AG09319 (cell line): ENCODE data around the gene PARD3B.

Experiments used
- DNase-seq: peaks from one replicate; pipeline ENCODE4 v3.0.0-alpha.2; 2010; ENCODE audit warnings: low read depth; ENCODE audit errors: extremely low read depth
- CTCF ChIP-seq: IDR thresholded peaks from 2 replicates; pipeline ENCODE4 v1.5.1; 2011; ENCODE audit warnings: low read depth, mild to moderate bottlenecking, inconsistent platforms, low read length, moderate library complexity

The PARD3B gene

GRCh38 chr2:205642599-205643356 is 1097.5 kb downstream of the PARD3B start:
- DNase-seq, result no peak
- no peak for TF ChIP-seq CTCF

DNA sequence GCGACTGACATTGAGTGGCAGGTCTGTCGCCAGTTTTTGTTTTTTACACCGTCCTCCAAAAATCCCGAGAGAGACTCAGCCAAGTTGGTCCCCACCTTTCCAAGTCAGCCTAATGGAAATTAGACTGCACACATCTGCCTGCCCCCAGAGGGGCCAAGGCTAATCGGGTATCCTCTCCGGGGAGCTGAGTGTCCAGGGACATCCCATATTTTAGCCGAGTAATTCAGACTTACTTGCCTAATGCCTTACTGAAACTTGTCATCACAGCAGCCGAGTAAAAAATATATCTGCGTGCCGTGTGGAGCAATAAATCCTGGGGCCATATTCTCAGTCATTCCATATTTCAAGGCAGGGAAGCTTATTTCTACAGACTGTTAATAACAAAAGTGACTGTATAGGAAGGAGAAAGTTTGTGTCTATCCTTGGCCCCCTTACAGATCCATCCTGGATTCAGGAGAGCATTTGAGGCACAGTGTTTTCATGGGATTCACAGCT is 1098.2 kb downstream of the PARD3B start:
- TF ChIP-seq CTCF, result no peak
- DNase-seq, result no peak

GRCh38 chr2:205644018-205644417 is 1098.7 kb downstream of the PARD3B start:
- no peak for TF ChIP-seq CTCF
- no peak for DNase-seq

DNA sequence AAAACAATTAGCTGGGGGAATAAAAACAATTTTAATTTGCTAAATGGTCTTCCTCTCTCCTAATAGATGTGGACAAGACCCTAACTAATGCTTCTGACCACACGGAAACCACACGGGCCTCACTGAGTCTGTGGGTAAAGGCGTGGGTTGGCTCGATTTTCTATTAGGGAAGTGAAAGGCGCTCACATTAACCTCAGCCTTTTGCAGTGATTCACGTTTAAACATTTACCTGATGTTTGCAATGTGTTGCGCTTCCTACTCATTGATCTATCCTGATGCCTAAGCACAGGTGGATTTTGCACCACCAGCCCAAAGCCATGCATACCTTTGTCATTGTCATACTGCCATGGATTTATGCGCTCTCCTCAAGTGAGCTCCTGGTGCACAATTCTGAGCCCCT is 1101.4 kb downstream of the PARD3B start:
- no peak for TF ChIP-seq CTCF

DNA sequence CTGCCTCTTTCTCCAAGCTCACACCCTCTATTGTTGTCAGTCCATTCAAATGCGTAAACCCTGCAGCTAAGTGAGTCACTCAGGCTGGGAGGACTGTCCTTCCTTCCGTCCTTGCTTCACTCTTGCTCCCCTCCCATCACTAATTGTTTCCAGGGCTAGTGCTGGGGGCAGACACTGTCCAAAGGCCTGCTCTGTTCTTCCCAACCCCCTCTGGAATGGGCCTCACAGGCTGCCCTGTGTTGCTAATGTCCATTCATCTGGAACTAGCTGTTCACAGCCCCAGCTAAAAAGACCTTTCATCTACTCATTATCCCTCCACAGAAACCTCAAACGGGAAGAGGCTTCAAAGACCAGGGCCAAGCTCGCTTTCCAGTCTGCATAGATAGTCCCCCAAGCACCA is 1105.2 kb downstream of the PARD3B start:
- TF ChIP-seq CTCF, result no peak
- peak; percentile 89 for DNase-seq

More for the DNA sequence above, 1101.4 kb downstream of the PARD3B start:
- no peak for DNase-seq

DNA sequence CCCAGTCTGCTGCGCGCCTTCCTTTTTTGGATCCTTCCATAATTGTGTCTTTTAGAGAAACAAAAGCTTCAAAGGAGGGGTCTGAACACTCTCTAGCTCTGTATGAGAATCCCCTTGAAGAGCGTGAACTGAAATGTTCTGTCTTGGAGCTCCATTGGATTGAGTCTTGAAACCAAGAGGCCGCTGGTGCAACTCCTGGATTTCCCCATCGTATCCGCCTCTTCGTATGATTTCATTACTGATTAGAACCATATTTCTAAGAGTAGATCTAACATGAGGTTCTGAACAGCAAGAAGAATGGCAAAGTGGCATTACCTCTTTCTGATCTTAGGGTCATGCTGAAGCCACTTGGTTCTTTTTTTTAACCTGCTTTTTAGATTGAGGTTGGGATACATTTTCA is 1105.7 kb downstream of the PARD3B start:
- TF ChIP-seq CTCF, result no peak
- peak; percentile 25 for DNase-seq

GRCh38 chr2:205651719-205652118 is 1106.4 kb downstream of the PARD3B start:
- no peak for DNase-seq
- no peak for TF ChIP-seq CTCF
